LNCAP (cell line): ENCODE measurements around the gene SOCS3.

Experiments
- TF ChIP-seq, protein P1 (sequence below): fragments of 450-650 bp; IDR thresholded peaks from 2 replicates; pipeline ENCODE4 v1.5.1; 2017; ENCODE audit warnings: mild to moderate bottlenecking

SOCS3 gene

DNA sequence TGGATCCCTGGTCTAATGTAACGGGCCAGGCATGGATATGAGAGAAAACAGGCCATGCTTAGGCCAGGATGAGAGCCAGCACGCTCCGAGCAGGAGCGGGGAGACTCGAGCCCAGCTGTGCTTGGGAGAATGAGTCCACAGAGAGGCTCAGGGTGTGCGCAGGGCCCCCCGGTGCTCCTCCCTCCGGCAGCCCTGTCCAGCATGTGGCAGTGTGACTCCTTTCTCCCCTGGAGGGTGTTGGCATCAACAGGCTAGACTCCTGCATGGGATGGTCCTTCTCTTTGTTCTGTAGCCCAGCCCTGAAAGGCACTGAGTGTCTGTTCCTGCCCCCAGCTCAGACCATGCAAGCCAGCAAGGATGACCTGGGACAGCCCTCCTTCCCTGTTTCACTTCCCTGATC is 42.0 kb upstream of the SOCS3 start:
- TF ChIP-seq, protein P1, sequence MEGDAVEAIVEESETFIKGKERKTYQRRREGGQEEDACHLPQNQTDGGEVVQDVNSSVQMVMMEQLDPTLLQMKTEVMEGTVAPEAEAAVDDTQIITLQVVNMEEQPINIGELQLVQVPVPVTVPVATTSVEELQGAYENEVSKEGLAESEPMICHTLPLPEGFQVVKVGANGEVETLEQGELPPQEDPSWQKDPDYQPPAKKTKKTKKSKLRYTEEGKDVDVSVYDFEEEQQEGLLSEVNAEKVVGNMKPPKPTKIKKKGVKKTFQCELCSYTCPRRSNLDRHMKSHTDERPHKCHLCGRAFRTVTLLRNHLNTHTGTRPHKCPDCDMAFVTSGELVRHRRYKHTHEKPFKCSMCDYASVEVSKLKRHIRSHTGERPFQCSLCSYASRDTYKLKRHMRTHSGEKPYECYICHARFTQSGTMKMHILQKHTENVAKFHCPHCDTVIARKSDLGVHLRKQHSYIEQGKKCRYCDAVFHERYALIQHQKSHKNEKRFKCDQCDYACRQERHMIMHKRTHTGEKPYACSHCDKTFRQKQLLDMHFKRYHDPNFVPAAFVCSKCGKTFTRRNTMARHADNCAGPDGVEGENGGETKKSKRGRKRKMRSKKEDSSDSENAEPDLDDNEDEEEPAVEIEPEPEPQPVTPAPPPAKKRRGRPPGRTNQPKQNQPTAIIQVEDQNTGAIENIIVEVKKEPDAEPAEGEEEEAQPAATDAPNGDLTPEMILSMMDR: no peak

GRCh38 chr17:78401246-78401645 is 41.4 kb upstream of the SOCS3 start:
- TF ChIP-seq, protein P1: no peak

- TF ChIP-seq, protein P1: no peak
Measured at GRCh38 chr17:78400581-78401240, 40.8 kb upstream of the SOCS3 start.

- TF ChIP-seq, protein P1: no peak
Measured at GRCh38 chr17:78399693-78400144, 39.8 kb upstream of the SOCS3 start.

GRCh38 chr17:78399028-78399692 is 39.3 kb upstream of the SOCS3 start:
- TF ChIP-seq, protein P1: no peak

- TF ChIP-seq, protein P1: no peak
Measured at GRCh38 chr17:78398390-78398789, 38.5 kb upstream of the SOCS3 start.

DNA sequence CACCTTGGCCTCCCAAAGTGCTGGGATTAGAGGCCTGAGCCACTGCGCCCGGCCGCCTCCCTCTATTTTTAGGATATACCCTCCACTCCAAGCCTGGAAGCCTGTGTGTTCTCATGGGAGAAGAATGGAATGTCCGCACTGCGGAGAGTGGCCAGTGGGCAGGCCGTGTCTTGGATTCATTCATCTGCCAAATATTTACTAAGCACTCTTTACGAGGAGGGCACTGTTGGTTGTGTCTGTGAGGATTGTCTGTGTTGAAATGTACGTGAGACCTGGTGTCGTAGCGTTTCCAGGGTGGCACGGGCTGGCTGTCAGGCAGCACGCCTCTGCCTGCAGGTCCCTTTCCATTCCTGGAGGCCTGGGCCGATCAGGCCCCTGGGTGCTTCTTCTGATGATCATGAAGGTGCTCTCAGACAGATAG is 37.8 kb upstream of the SOCS3 start:
- TF ChIP-seq, protein P1: no peak
